Glomerular visceral epithelial cell (primary cell): ENCODE data around the gene NFATC2.

ENCODE experiments used
- DNase-seq: peaks from one replicate; pipeline ENCODE4 v3.0.0-alpha.2; 2016; ENCODE audit errors: extremely low spot score

Gene NFATC2

GRCh38 chr20:51412951-51413481 is 129.5 kb downstream of the NFATC2 start:
- DNase-seq, result peak; percentile 18

- DNase-seq, result peak; percentile 46
Measured at GRCh38 chr20:51412333-51412871, 130.1 kb downstream of the NFATC2 start.

GRCh38 chr20:51411870-51412269 is 130.6 kb downstream of the NFATC2 start:
- no peak for DNase-seq

- DNase-seq, result no peak
Measured at GRCh38 chr20:51410586-51411325, 131.8 kb downstream of the NFATC2 start.

GRCh38 chr20:51409192-51409880 is 133.2 kb downstream of the NFATC2 start:
- DNase-seq, result no peak

GRCh38 chr20:51404297-51405060 is 138.0 kb downstream of the NFATC2 start:
- no peak for DNase-seq

GRCh38 chr20:51403466-51404220 is 138.9 kb downstream of the NFATC2 start:
- no peak for DNase-seq

GRCh38 chr20:51402201-51402600 is 140.3 kb downstream of the NFATC2 start:
- DNase-seq, result no peak

GRCh38 chr20:51401496-51401895 is 141.0 kb downstream of the NFATC2 start:
- no peak for DNase-seq

GRCh38 chr20:51400051-51400926 is 142.2 kb downstream of the NFATC2 start:
- no peak for DNase-seq

GRCh38 chr20:51399006-51399890 is 143.3 kb downstream of the NFATC2 start:
- DNase-seq, result no peak

GRCh38 chr20:51398552-51398951 is 144.0 kb downstream of the NFATC2 start:
- DNase-seq, result no peak

GRCh38 chr20:51398083-51398482 is 144.4 kb downstream of the NFATC2 start:
- DNase-seq, result no peak

GRCh38 chr20:51397137-51397536 is 145.4 kb downstream of the NFATC2 start:
- no peak for DNase-seq

- no peak for DNase-seq
Measured at GRCh38 chr20:51396365-51396909, 146.1 kb downstream of the NFATC2 start.

- no peak for DNase-seq
Measured at GRCh38 chr20:51394706-51395105, 147.8 kb downstream of the NFATC2 start.

GRCh38 chr20:51393571-51393970 is 148.9 kb downstream of the NFATC2 start:
- DNase-seq, result no peak

GRCh38 chr20:51392614-51393186 is 149.8 kb downstream of the NFATC2 start:
- DNase-seq, result no peak

- no peak for DNase-seq
Measured at GRCh38 chr20:51391926-51392325, 150.6 kb downstream of the NFATC2 start.
